HS-5 (cell line): ENCODE measurements around the gene ING3.
"Not testable (repeated sequence)": the region's sequence is repeated elsewhere in the genome, so short reads cannot be mapped to it uniquely, and the experiment has no call there.

Experiments
- DNase-seq: peaks from one replicate; pipeline ENCODE4 v3.0.0-alpha.2; 2012; ENCODE audit warnings: low read depth

Gene ING3

GRCh38 chr7:120949998-120950538, 509 bp upstream of the ING3 start:
- no peak for DNase-seq

GRCh38 chr7:120951309-120951699, 727 bp downstream of the ING3 start:
- no peak for DNase-seq

- DNase-seq, result no peak
Observed at GRCh38 chr7:120951826-120952225, 1.2 kb downstream of the ING3 start.

GRCh38 chr7:120955577-120956149, 5.1 kb downstream of the ING3 start:
- DNase-seq, result no peak

- no peak for DNase-seq
Observed at GRCh38 chr7:120959929-120960484, 9.4 kb downstream of the ING3 start.

GRCh38 chr7:120960714-120961113, 10.1 kb downstream of the ING3 start:
- no peak for DNase-seq

- no peak for DNase-seq
Observed at GRCh38 chr7:120961638-120962173, 11.1 kb downstream of the ING3 start.

- no peak for DNase-seq
Observed at GRCh38 chr7:120964088-120964487, 13.5 kb downstream of the ING3 start.

GRCh38 chr7:120966961-120967360, 16.4 kb downstream of the ING3 start:
- DNase-seq, result no peak

- no peak for DNase-seq
Observed at GRCh38 chr7:120973849-120974248, 23.3 kb downstream of the ING3 start.

GRCh38 chr7:120979765-120980499, 29.4 kb downstream of the ING3 start:
- DNase-seq, result no peak

- DNase-seq, result no peak
Observed at GRCh38 chr7:120981117-120981516, 30.5 kb downstream of the ING3 start.

- no peak for DNase-seq
Observed at GRCh38 chr7:120981888-120982615, 31.5 kb downstream of the ING3 start.

- DNase-seq, result not testable (repeated sequence)
Observed at GRCh38 chr7:120983592-120983991, 33.0 kb downstream of the ING3 start.

GRCh38 chr7:120984406-120984805, 33.8 kb downstream of the ING3 start:
- DNase-seq, result no peak

- no peak for DNase-seq
Observed at GRCh38 chr7:120985130-120985758, 34.7 kb downstream of the ING3 start.

- DNase-seq, result no peak
Observed at GRCh38 chr7:120985839-120986238, 35.3 kb downstream of the ING3 start.

GRCh38 chr7:120986650-120987049, 36.1 kb downstream of the ING3 start:
- no peak for DNase-seq

GRCh38 chr7:120987280-120987679, 36.7 kb downstream of the ING3 start:
- no peak for DNase-seq

GRCh38 chr7:120987683-120988590, 37.4 kb downstream of the ING3 start:
- DNase-seq, result peak; percentile 80
